Measurements from ENCODE around the gene SOWAHA.
A peak's percentile ranks its signal among the peaks of the same experiment; 100 is the strongest.
"Not testable (repeated sequence)": the region's sequence is repeated elsewhere in the genome, so short reads cannot be mapped to it uniquely, and the experiment has no call there.

The SOWAHA gene

DNA sequence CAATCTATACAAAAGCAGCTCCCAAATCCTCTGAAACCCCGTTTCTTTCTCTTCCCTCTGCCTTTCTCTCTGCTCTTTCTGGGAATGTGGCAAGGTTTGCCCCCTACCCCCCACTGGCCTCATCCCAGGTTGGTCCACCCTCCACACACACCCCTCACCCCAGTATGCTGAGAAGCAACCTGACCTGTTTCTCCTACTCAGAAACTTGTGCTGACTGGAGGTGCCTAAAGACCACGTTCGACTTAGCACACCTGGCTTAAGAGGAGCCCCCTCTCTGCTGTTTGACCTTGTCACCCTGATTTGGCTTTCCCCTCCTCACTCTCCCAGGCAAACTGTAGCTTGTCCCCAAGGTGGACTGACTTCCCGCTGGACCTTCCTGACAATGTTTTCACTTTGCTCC lies 35.0 kb upstream of the SOWAHA start:
- DNase-seq = no peak

DNA sequence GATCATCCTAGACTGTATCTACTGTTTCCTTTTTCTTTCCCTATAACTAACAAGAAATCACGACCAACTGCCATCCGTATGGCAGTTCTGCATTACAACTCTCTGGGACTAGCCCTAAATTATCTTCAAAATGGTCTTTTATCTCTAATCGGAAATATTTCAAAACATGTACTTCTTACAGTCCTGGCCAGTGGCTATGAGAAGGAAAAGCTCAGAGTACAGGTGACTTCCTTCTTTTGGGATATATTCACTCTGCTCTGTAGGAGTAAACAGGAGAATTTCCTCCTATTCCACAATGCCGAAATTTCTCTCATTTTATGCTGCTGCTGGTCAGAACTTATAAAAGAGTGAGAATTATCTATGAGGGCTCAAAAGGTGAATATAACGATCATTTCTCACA lies 34.2 kb upstream of the SOWAHA start:
- DNase-seq = no peak

DNA sequence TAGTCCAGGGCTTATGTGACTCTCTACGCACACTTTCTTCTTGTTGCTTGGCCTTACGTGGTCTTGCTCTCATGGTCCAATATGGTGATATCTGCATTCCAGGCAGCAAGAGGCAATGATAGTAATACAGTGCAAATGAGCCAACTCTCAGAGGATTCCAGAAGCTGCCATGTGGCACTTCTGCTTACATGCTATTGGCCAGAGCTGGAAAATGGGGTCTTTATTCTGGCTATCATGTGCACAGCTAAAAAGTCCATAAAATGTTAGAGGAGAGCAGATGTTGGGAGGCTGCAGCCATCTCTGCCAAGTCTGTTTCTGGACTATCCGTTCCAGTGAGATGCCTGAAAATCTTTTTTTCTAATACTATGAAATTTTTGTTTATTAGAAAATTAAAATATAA lies 33.1 kb upstream of the SOWAHA start:
- no peak for DNase-seq

DNA sequence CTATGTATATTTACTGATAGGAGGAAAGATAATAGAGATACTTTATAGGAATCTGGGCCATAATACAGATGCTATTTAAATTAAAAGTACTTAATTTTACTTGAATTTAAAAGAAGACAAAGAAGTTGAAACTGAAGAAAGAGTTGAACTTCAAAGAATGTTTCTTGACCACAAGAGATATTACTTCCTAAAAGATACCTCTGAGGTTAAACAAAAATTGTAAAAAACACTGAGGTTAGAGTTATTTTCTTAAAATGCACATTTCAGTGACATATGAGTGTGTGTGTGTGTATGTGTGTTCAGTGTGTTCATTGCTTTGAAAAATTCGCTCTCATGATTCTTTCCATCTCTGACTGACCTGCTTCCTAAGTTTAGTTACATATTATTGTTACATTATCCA lies 32.5 kb upstream of the SOWAHA start:
- DNase-seq = no peak

DNA sequence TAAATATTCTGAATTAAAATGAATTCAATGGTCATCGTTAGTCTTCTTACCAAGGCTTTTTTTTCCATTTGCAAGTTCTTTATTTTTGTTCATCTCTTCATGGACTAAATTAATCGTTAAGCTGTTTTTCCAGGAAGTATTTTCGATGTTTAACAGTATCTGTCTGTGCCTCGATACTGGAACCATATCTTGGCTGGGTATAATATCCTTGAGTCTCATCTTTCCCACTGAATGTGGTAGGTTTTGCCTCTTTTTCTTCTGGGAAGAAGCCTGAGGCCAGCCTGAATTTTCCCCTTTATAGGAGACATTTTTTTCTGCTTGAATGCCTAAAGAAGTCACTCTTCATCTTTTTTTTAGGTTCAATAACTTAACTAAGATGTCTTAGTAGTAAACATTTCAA lies 32.1 kb upstream of the SOWAHA start:
- no peak for DNase-seq

GRCh38 chr5:132782101-132782500 lies 31.0 kb upstream of the SOWAHA start:
- DNase-seq = peak; percentile 73

DNA sequence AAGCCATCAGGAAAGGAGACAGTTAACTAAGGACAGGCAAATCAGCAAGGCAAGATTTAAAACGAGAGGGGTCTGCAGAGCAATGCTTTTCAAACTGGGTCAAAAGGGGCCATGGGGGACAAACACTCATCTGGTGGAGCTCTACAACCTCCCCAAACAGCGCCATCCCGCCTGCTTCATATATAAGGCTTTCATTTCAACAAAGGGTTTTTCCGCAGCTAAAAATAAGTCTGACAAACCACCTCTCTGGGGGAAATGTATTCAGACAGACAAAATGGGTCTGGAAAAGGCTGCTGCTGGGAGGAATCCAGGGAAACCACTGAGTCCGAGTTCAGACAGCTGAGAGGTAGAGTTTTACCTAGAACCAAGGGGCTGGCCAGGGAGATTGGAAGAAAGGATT lies 27.7 kb upstream of the SOWAHA start:
- no peak for DNase-seq

DNA sequence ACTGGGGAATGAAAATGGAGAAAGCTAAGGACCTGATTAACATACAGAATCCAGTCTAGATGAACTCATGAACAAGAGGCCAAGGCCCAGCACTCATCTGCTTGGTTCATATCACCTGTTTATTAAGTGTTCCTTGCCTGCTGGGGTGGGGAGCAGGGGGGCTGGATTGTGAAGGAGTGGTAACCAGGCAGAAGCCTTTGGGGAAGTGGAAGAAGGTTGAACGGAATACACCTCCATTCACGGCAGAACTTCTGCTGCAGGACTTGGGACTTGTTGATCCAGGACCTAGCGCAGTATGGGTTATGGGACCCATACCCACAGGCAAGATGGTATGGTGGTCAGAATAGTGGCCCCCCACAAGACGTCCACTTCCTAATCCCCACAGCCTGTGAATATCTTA lies 27.2 kb upstream of the SOWAHA start:
- DNase-seq = no peak

DNA sequence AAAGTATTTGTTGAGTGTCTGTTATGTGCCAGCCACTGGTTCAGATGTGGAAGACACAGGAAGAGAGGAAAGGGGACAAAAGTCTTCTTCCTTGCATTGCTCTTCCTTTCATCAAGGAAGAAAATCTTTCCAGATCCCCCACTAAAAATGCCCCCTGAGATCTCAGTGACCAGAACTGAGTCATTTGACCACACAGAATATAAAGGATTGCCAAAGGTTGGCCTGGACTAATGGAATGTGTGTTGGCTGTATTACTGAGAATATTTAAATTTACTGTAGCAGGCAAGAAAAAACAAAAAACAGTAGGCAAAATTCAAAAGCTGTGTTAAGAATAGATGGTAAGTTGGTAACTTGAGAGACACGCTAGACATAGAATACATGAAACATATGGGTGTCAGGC lies 26.0 kb upstream of the SOWAHA start:
- peak; percentile 66 for DNase-seq

GRCh38 chr5:132788508-132788907 lies 24.6 kb upstream of the SOWAHA start:
- no peak for DNase-seq

- DNase-seq = no peak
Measured at GRCh38 chr5:132788990-132789886, 23.9 kb upstream of the SOWAHA start.

DNA sequence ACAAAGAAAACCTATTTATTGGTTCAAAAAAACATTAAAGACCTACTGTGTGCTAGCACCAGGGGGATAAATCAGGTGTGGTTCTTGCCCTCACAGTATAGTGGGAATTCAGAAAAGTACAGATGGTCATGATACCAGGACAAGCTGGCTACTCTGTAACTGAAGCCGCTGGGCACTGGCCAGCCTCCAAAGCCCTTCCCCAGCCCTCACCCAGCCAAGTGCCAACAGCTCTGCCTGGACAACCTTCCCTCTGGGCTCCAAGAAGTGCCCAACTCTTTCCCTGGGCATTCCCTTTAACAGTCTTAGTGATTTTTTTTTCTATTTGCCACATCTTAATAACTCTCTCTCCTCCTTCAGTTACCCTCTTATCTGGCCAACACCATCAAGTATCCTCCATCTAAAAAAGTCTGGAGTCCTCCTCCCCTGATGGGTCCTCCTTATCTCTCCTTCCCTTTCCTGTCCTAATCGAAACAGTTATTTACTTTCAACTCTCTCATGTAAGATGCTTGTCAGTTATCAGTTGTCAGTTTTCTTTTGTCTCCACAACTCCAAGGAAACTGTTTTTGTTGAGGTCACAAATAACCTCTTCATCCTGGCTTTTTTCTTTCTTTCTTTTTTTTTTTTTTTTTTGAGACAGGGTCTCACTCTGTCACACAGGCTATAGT lies 22.8 kb upstream of the SOWAHA start:
- no peak for DNase-seq

DNA sequence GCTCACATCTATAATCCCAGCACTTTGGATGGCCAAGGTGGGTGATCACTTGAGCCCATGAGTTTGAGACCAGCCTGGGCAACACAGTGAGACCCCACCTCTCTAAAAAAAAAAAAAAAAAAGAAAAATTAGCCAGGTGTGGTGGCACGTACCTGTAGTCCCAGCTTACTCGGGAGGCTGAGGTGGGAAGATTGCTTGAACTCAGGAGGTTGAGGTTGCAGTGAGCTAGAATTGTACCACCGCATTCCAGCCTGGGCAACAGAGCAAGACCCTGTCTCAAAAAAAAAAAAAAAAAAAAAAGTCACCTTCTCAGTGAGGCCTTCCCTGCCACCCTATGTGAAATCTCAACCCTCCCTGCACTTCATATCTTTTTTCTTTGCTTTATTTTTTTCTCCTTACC lies 22.1 kb upstream of the SOWAHA start:
- DNase-seq = no peak

GRCh38 chr5:132797651-132798050 lies 15.5 kb upstream of the SOWAHA start:
- DNase-seq = no peak

GRCh38 chr5:132799392-132799791 lies 13.7 kb upstream of the SOWAHA start:
- DNase-seq = no peak

GRCh38 chr5:132800545-132800944 lies 12.6 kb upstream of the SOWAHA start:
- DNase-seq = no peak

DNA sequence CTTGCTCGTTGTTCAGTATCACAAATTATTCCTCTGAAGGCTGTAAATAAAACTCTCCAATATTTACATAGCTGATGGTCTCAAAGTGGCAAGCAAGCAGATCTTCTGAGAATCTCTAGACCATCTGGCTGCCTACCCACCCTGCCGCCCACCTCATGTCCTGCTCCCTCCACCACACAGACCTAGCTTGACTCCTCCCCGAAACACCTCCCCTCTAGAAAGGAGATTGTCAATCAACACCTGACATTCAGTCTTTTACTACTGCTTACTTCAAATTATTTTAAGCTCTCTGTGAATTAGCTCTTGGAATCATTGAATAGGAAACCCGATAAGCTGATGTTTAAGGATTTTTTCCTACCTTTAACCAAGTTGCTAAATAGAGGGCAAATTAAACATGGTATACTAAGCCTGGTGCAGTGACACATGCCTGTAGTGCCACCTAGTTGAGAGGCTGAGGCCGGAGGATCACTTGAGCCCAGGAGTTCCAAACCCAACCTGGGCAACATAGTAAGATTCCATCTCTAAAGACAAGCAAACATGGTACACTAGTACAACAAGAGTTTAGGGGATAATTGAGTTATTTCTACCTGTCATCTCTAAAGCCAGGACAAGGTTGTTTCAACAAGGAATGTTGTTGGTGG lies 10.9 kb upstream of the SOWAHA start:
- DNase-seq = no peak

- not testable (repeated sequence) for DNase-seq
Measured at GRCh38 chr5:132802685-132803066, 10.4 kb upstream of the SOWAHA start.

DNA sequence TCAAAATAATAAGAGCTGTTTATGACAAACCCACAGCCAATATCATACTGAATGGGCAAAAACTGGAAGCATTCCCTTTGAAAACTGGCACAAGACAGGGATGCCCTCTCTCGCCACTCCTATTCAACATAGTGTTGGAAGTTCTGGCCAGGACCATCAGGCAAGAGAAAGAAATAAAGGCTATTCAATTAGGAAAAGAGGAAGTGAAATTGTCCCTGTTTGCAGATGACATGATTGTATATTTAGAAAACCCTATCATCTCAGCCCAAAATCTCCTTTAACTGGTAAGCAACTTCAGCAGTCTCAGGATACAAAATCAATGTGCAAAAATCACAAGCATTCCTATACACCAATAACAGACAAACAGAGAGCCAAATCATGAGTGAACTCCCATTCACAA lies 8.9 kb upstream of the SOWAHA start:
- DNase-seq = not testable (repeated sequence)

GRCh38 chr5:132805872-132806271 lies 7.2 kb upstream of the SOWAHA start:
- DNase-seq = not testable (repeated sequence)

DNA sequence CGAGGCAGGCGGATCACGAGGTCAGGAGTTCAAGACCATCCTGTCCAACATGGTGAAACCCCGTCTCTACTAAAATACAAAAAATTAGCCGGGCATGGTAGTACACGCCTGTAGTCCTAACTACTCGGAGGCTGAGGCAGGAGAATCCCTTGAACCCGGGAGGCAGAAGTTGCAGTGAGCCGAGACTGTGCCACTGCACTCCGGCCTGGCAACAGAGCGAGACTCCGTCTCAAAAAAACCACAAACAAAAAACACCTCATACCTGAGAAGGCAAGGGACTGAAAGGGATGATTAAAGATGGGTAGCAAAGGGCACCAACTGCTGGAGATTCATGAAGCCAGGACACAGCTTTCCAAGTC lies 6.3 kb upstream of the SOWAHA start:
- DNase-seq = not testable (repeated sequence)

- DNase-seq = no peak
Measured at GRCh38 chr5:132807163-132807838, 5.8 kb upstream of the SOWAHA start.

DNA sequence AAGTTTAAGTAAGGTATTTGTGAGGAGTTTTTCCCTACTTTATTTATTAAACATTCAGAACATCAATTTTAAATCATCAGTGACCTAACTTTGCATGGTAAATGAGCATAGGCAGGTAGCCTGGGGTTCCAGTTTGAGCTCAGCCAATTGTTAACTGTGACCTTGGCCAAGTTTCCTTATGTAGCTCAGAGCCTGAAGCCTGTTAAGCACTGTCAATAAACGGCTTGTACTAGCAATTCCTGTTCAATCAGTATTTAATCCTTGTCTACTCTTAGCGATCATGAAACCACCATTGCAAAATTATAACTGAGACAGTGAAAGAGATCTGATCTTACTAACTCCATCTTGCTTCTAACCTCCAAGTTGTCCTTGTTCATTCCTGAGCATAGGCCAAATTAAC lies 4.7 kb upstream of the SOWAHA start:
- no peak for DNase-seq
